Activated naive CD8-positive, alpha-beta T cell treated with anti-CD3 and anti-CD28 coated beads for 36 hours (primary cell): ENCODE results near the gene NKAIN4. TPM values are rescaled to one million over a fixed set of nuclear protein-coding genes. Genes with fewer than 3 reads are reported as not detected.
A peak's percentile ranks its signal among the peaks of the same experiment; 100 is the strongest.

Experiments used
- DNase-seq: peaks from one replicate; pipeline ENCODE4 v3.0.0; 2021
- H3K27ac Mint-ChIP-seq: one replicate; pipeline ENCODE4 v1.8.0; 2022; ENCODE audit warnings: mild to moderate bottlenecking, moderate library complexity, mixed read lengths
- H3K27me3 Mint-ChIP-seq: one replicate; pipeline ENCODE4 v1.8.0; 2022; ENCODE audit warnings: mild to moderate bottlenecking, mixed read lengths
- H3K36me3 Mint-ChIP-seq: one replicate; pipeline ENCODE4 v1.8.0; 2021; ENCODE audit warnings: mild to moderate bottlenecking, mixed read lengths
- H3K4me1 Mint-ChIP-seq: one replicate; pipeline ENCODE4 v1.8.0; 2021; ENCODE audit warnings: mixed read lengths
- H3K4me3 Mint-ChIP-seq: one replicate; pipeline ENCODE4 v1.8.0; 2022; ENCODE audit warnings: mild to moderate bottlenecking, moderate library complexity, mixed read lengths
- H3K9me3 Mint-ChIP-seq: one replicate; pipeline ENCODE4 v1.8.0; 2022; ENCODE audit warnings: mixed read lengths
- total RNA-seq, 2 experiments: library from RNA; stranded (reverse); gene quantifications; one replicate each; pipeline ENCODE4 v1.2.3, GENCODE V29; 2021

NKAIN4 gene
- total RNA-seq, 2 experiments from 2014 or later, result not detected

DNA sequence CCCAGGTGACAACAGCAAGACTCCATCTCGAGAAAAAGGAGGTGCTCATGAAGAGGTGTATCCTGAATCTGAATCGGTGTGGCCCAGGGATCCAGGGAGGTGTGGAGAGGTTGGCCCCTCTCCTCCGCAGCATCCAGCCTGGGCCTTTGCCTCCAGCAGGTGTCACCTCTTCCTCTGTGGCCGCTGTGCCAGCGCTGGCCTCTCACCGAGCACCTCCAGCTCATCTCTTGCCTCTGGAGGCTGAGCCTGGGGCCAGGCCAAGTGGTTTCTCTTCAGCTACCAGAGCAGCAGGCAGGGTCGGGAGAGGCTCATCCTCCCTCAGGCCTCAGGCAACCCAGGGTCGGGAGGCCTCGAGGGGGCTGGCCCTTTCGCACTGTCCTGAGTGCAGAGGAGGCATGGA is 37.5 kb upstream of the NKAIN4 start:
- peaks cover 18% of the 10 kb centered on the region for H3K27me3 Mint-ChIP-seq
- no peak for DNase-seq
- H3K4me3 Mint-ChIP-seq, result no peak overlapping the region
- no peaks in the 10 kb centered on the region for H3K36me3 Mint-ChIP-seq
- no peaks in the 10 kb centered on the region for H3K4me1 Mint-ChIP-seq
- no peak overlapping the region for H3K27ac Mint-ChIP-seq
- H3K9me3 Mint-ChIP-seq, result no peaks in the 10 kb centered on the region

DNA sequence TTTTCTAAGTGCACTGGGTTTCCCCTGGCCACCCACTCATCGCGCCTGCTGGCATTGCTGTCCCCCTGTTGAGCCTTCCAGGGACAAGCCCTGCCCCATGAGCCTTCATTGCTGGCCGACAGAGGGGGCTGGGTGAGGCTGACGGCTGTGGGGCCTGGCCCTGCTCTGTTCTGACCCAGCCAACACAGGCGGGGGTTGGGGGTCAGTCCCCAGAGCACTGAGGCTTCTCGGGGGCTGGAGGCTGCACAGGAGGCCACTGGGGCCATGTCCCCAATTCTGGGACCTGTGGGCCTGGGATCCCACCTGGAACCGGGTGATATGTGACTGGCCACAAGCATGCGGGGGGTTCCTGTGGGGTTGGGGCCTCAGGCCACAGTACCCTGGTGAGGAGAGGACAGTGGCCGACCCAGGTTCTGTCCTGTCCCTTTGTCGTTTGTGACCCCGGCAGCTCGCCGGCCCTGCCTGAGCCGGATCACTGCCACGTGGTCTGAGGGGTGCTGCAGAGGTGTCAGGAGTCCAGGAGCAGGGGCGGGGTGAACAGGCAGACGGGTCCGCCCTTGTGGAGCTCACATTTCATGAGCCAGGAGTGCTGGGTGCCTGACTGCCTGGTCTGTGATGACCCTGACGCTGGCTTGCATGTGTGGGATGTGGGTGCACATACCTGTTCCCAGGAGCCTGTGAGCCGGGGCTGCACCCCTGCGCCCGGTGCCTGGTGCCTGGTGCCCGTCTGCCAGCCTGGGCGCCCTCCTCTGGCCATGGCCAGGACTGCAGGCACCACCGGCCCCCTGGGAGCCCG is 36.6 kb upstream of the NKAIN4 start:
- peak; percentile 74 for DNase-seq
- no peaks in the 10 kb centered on the region for H3K4me1 Mint-ChIP-seq
- H3K4me3 Mint-ChIP-seq, result no peak overlapping the region
- H3K9me3 Mint-ChIP-seq, result no peaks in the 10 kb centered on the region
- H3K27ac Mint-ChIP-seq, result no peak overlapping the region
- H3K27me3 Mint-ChIP-seq, result peaks cover 15% of the 10 kb centered on the region
- no peaks in the 10 kb centered on the region for H3K36me3 Mint-ChIP-seq

- no peak overlapping the region for H3K4me3 Mint-ChIP-seq
- H3K36me3 Mint-ChIP-seq, result no peaks in the 10 kb centered on the region
- H3K27ac Mint-ChIP-seq, result no peak overlapping the region
- no peak for DNase-seq
- H3K9me3 Mint-ChIP-seq, result no peaks in the 10 kb centered on the region
- peaks cover 8% of the 10 kb centered on the region for H3K27me3 Mint-ChIP-seq
- no peaks in the 10 kb centered on the region for H3K4me1 Mint-ChIP-seq
These were observed 35.9 kb upstream of the NKAIN4 start for GRCh38 chr20:63290136-63290676.

DNA sequence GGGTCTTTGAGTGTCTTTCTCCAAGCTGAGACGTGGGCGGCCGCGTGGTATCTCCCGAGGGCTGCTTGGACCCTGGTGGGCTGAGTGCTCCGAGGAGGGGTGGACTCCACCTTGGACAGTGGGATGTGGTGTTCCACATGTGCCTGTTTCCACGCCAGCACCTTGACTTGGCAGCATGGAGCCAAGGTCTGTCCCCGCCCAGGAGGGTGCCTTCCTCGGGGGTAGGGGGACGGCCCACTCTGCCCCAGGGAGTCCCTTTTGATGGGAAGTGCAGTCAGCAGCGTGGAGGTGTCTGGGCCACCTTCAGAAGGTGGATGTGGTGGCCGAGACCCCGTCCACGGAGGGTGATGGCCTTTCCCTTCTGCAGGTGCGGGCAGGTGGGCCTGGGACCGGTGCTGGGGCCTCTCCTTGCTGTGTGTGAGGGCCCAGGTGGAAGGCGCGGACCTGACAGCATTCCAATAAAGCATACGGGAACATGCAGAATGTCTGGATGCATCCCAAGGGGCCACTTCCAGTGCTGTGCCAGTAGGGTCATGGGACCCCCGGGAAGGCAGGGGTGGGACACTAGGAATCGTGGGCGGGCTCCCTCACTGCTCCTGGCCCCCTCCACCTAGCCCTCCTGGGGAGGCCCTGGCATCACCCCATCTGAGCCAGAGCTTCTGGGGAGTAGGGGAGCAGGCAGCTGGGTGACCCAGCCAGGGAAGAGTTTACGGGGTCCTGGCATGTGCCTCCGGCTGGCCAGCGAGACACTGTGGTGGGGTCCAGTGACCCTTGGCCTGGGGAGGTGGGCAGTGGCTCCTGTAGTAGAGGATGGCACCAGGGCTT is 35.3 kb upstream of the NKAIN4 start:
- no peak for DNase-seq
- H3K36me3 Mint-ChIP-seq, result no peaks in the 10 kb centered on the region
- no peak overlapping the region for H3K4me3 Mint-ChIP-seq
- H3K27me3 Mint-ChIP-seq, result peaks cover 1% of the 10 kb centered on the region
- H3K4me1 Mint-ChIP-seq, result no peaks in the 10 kb centered on the region
- H3K9me3 Mint-ChIP-seq, result no peaks in the 10 kb centered on the region
- H3K27ac Mint-ChIP-seq, result no peak overlapping the region

DNA sequence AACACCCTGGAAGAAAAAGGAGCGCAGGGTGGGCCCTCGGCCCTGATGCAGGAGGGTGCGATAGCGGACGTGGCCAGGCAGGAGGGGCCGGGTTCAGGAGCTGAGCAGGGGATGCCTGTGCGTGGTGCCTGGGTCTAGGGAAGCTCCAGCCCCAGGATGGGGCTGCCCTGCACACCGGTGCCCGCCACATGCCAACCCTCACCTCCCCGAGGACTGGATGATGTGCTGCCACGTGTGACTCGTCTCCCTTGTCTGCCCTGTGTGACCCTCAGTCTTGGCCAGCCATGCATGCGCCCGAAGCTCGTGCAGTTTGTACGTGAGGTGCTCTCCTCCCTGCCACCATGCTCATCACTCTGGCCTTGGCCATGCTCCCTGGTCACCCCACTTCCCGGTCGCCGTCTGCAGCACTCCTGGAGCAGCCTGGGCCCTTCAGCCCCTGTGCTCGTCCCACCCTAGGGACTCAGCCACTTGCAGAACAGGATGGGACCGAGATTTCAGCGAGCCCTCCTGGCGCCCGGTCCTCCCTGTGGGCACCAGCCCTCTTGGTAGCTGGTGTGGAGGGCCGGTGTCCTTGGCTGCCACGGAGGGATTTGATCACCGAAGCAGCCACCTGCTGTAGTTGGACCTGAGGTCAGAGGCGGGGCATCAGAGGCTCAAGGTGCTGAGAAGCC is 34.5 kb upstream of the NKAIN4 start:
- H3K27me3 Mint-ChIP-seq, result no peaks in the 10 kb centered on the region
- no peaks in the 10 kb centered on the region for H3K4me1 Mint-ChIP-seq
- no peaks in the 10 kb centered on the region for H3K36me3 Mint-ChIP-seq
- DNase-seq, result no peak
- H3K27ac Mint-ChIP-seq, result no peak overlapping the region
- no peak overlapping the region for H3K4me3 Mint-ChIP-seq
- no peaks in the 10 kb centered on the region for H3K9me3 Mint-ChIP-seq

DNA sequence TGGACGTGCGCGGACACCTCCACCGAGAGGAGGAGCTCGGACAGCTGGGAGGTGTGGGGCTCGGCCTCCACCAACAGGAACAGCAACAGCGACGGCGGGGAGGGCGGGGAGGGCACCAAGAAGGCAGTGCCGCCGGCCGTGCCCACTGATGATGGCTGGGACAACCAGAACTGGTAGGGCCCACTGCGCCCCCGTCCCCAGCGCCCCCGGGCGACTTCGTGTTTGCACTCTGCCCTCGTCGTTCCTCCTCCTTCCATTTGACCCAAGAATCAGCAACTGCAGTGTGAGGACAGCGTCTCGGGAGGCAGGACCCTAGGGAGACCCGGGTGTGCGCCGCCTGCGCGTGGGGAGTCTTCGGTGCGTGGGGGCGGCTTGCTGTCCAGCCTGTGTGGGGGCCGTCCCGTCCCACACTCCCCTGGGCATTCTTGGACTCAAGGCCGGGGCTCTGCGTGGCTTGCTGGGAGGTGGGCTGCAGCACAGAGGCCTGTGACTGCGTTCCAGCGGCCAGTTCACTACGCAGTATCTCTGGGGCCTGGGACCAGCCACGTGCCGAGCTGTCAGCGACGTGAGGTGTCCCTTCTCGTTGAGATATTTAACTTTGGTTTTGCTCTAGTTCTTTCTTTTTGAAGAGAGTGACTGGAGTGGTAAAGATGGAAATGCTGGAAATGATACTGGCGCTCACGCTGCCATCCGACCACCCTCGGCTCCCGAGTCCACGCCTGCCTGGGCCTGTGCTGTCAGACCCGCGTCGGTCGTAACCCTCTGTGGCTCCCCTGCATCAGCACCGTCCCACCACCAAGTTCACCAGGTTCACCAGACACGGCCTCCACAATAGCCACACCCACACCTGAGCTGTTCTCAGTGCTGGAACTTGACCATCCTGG is 33.7 kb upstream of the NKAIN4 start:
- no peak overlapping the region for H3K27ac Mint-ChIP-seq
- H3K4me1 Mint-ChIP-seq, result no peaks in the 10 kb centered on the region
- no peak overlapping the region for H3K4me3 Mint-ChIP-seq
- no peak for DNase-seq
- H3K9me3 Mint-ChIP-seq, result no peaks in the 10 kb centered on the region
- no peaks in the 10 kb centered on the region for H3K27me3 Mint-ChIP-seq
- H3K36me3 Mint-ChIP-seq, result no peaks in the 10 kb centered on the region

DNA sequence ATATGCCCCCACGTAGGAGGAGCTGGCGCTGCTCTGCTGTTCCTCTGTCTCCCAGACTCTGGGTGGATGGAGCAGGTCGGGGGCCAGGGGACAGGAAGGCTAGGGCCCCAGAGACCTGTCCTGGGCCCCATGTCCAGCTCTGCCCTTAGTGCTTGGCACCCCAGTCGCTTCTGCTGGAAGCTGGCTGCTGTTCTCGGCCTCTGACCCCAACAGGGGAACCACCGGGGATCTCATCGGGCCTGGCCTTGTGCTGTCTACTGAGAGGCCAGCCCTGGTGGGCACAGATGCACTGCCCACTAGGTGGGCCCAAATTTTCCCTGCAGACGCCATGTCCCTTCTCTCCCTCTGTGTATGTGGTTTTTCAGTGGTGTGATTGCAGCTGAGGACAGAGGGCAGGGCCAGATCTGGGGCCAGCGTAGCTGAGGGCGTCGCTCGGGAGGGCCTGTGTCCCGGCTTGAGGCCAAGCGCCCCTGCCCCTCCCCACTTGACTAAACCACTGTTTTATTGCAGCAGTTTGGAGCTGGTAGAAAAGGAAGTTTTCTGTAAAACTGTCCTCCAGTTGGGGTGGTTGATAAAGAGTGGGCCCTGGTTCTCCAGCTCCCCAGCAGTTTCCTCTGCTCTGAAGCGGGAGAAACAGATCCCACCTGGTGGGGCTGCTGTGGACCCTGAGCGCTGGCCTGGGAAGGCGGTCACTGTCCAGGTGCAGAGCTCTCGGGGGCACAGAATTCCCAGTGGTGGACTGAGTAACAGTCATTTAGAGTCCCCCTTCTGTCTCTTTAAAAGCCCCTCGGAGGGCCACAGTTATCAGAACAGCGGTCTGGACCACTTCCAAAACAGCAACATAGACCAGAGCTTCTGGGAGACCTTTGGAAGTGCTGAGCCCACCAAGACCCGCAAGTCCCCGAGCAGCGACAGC is 32.8 kb upstream of the NKAIN4 start:
- Mint-ChIP-seq H3K4me1 (no peaks in the 10 kb centered on the region), H3K4me3 (no peak overlapping the region), H3K27me3 (no peaks in the 10 kb centered on the region), H3K36me3 (no peaks in the 10 kb centered on the region), H3K9me3 (no peaks in the 10 kb centered on the region), H3K27ac (no peak overlapping the region)
- DNase-seq, result no peak

GRCh38 chr20:63285636-63286615 is 31.7 kb upstream of the NKAIN4 start:
- H3K4me3 Mint-ChIP-seq, result no peak overlapping the region
- H3K36me3 Mint-ChIP-seq, result no peaks in the 10 kb centered on the region
- H3K27ac Mint-ChIP-seq, result no peak overlapping the region
- H3K4me1 Mint-ChIP-seq, result no peaks in the 10 kb centered on the region
- H3K27me3 Mint-ChIP-seq, result no peaks in the 10 kb centered on the region
- no peak for DNase-seq
- H3K9me3 Mint-ChIP-seq, result no peaks in the 10 kb centered on the region

GRCh38 chr20:63284981-63285524 is 30.8 kb upstream of the NKAIN4 start:
- Mint-ChIP-seq H3K4me3 (peak overlapping the region; percentile 79), H3K4me1 (no peaks in the 10 kb centered on the region), H3K27ac (no peak overlapping the region), H3K27me3 (no peaks in the 10 kb centered on the region), H3K9me3 (no peaks in the 10 kb centered on the region), H3K36me3 (no peaks in the 10 kb centered on the region)
- DNase-seq, result no peak

DNA sequence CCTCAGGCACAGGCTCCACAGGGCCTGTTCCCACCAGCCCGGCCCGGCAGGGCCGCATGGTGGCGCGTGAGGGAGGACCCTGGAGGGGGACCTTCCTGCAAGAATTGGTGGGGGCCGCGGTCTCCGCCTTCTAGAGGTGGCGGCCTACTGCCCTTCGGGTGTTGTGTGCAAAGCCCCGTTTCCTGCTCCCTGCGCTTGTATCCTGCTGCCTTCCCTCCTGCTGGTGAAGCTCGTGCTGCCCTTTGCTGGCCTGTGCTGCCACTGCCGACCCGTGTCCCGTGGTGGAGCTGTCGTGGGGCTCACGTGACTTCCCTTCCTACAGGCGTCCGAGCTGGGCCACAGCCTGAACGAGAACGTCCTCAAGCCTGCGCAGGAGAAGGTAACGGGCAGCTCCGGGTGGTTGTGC is 30.3 kb upstream of the NKAIN4 start:
- no peaks in the 10 kb centered on the region for H3K9me3 Mint-ChIP-seq
- DNase-seq, result no peak
- H3K4me1 Mint-ChIP-seq, result no peaks in the 10 kb centered on the region
- H3K27ac Mint-ChIP-seq, result peak overlapping the region; percentile 72
- no peaks in the 10 kb centered on the region for H3K36me3 Mint-ChIP-seq
- H3K27me3 Mint-ChIP-seq, result no peaks in the 10 kb centered on the region
- peak overlapping the region; percentile 79 for H3K4me3 Mint-ChIP-seq

GRCh38 chr20:63284083-63284440 is 29.8 kb upstream of the NKAIN4 start:
- H3K4me3 Mint-ChIP-seq, result peak overlapping the region; percentile 66
- H3K9me3 Mint-ChIP-seq, result no peaks in the 10 kb centered on the region
- no peak for DNase-seq
- peak overlapping the region; percentile 63 for H3K27ac Mint-ChIP-seq
- no peaks in the 10 kb centered on the region for H3K4me1 Mint-ChIP-seq
- H3K27me3 Mint-ChIP-seq, result no peaks in the 10 kb centered on the region
- no peaks in the 10 kb centered on the region for H3K36me3 Mint-ChIP-seq

GRCh38 chr20:63283397-63284082 is 29.3 kb upstream of the NKAIN4 start:
- no peaks in the 10 kb centered on the region for H3K36me3 Mint-ChIP-seq

More at GRCh38 chr20:63283397-63284082, 29.3 kb upstream of the NKAIN4 start:
- DNase-seq, result no peak
- H3K27ac Mint-ChIP-seq, result peak overlapping the region; percentile 63
- H3K4me3 Mint-ChIP-seq, result peak overlapping the region; percentile 66
- H3K9me3 Mint-ChIP-seq, result no peaks in the 10 kb centered on the region
- no peaks in the 10 kb centered on the region for H3K4me1 Mint-ChIP-seq
- H3K27me3 Mint-ChIP-seq, result no peaks in the 10 kb centered on the region
